HG02870 (cell line): ENCODE results near the gene GAGE12F.
"Not testable (repeated sequence)": the region's sequence is repeated elsewhere in the genome, so short reads cannot be mapped to it uniquely, and the experiment has no call there.

Experiments used
- ATAC-seq: cut with Tn5 transposase; IDR thresholded peaks from one replicate; pipeline ENCODE4 v1.9.1; 2021; ENCODE audit warnings: mild to moderate bottlenecking, moderate library complexity; ENCODE audit not compliant: unreplicated experiment

GAGE12F gene, protein sequence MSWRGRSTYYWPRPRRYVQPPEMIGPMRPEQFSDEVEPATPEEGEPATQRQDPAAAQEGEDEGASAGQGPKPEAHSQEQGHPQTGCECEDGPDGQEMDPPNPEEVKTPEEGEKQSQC

DNA sequence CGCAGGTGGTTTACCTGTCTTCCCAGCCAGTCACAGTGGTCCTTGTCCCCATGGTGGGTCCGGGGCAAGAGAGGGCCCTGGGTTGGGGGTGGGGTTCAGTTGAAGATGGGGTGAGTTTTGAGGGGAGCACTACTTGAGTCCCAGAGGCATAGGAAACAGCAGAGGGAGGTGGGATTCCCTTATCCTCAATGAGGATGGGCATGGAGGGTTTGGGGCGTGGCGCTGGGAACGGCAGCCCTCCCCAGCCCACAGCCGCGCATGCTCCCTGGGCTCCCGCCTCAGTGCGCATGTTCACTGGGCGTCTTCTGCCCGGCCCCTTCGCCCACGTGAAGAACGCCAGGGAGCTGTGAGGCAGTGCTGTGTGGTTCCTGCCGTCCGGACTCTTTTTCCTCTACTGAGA lies at the start of gene GAGE12F:
TSS of gene GAGE12F (plus strand) at position 301 of the 400 bp plus-strand sequence. CDS start 1,155 bp downstream, outside the sequence.
- not testable (repeated sequence) for ATAC-seq

DNA sequence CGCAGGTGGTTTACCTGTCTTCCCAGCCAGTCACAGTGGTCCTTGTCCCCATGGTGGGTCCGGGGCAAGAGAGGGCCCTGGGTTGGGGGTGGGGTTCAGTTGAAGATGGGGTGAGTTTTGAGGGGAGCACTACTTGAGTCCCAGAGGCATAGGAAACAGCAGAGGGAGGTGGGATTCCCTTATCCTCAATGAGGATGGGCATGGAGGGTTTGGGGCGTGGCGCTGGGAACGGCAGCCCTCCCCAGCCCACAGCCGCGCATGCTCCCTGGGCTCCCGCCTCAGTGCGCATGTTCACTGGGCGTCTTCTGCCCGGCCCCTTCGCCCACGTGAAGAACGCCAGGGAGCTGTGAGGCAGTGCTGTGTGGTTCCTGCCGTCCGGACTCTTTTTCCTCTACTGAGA lies 28.8 kb upstream of the GAGE12F start, which contains the start of gene GAGE12C:
TSS of gene GAGE12C (plus strand) at position 301 of the 400 bp plus-strand sequence. CDS start 1,155 bp downstream, outside the sequence.
- not testable (repeated sequence) for ATAC-seq

DNA sequence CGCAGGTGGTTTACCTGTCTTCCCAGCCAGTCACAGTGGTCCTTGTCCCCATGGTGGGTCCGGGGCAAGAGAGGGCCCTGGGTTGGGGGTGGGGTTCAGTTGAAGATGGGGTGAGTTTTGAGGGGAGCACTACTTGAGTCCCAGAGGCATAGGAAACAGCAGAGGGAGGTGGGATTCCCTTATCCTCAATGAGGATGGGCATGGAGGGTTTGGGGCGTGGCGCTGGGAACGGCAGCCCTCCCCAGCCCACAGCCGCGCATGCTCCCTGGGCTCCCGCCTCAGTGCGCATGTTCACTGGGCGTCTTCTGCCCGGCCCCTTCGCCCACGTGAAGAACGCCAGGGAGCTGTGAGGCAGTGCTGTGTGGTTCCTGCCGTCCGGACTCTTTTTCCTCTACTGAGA lies 19.2 kb upstream of the GAGE12F start, which contains the start of gene GAGE12D:
TSS of gene GAGE12D (plus strand) at position 301 of the 400 bp plus-strand sequence. CDS start 1,155 bp downstream, outside the sequence.
- ATAC-seq = not testable (repeated sequence)

DNA sequence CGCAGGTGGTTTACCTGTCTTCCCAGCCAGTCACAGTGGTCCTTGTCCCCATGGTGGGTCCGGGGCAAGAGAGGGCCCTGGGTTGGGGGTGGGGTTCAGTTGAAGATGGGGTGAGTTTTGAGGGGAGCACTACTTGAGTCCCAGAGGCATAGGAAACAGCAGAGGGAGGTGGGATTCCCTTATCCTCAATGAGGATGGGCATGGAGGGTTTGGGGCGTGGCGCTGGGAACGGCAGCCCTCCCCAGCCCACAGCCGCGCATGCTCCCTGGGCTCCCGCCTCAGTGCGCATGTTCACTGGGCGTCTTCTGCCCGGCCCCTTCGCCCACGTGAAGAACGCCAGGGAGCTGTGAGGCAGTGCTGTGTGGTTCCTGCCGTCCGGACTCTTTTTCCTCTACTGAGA lies 9.7 kb upstream of the GAGE12F start, which contains the start of gene GAGE12E:
TSS of gene GAGE12E (plus strand) at position 301 of the 400 bp plus-strand sequence. CDS start 1,155 bp downstream, outside the sequence.
- not testable (repeated sequence) for ATAC-seq

DNA sequence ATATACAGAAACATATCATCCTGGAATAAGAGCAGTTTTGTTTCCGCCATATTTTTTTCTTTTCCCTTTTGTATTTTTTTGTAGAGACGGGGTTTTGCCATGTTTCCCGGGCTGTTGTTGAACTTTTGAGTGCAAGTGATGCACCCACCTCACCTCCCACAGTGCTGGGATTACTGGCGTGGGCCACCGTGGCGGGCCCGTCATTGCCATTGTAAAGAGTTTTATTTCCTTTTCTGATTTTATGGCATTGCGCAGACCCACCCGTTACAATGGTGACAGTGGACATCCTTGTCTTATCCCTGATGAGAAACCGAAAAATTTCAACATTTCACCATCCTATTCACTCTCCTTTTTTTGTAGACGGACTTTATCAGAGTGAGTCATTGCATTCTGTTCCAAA lies 8.1 kb downstream of the GAGE12F start:
- not testable (repeated sequence) for ATAC-seq

DNA sequence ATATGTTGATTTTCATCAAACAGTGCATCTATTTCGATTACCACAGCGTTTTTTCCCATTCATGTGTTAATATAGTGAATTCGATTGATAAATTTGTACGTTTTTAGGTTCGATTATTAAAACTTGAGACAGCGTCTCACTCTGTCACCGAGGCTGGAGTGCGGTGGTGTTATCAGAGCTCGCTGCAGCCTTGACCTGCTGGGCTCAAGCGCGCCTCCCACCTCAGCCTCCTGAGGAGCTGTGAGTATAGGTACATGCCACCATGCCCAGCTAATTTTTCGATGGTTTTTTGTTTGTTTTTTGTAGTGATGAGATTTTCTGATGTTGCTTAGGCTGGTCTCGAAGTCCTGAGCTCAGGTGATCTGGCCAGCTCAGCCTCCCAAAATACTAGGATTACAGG lies 8.5 kb downstream of the GAGE12F start:
- ATAC-seq = not testable (repeated sequence)

DNA sequence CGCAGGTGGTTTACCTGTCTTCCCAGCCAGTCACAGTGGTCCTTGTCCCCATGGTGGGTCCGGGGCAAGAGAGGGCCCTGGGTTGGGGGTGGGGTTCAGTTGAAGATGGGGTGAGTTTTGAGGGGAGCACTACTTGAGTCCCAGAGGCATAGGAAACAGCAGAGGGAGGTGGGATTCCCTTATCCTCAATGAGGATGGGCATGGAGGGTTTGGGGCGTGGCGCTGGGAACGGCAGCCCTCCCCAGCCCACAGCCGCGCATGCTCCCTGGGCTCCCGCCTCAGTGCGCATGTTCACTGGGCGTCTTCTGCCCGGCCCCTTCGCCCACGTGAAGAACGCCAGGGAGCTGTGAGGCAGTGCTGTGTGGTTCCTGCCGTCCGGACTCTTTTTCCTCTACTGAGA lies 9.5 kb downstream of the GAGE12F start, which contains the start of gene GAGE12G:
TSS of gene GAGE12G (plus strand) at position 301 of the 400 bp plus-strand sequence. CDS start 1,155 bp downstream, outside the sequence.
- ATAC-seq = not testable (repeated sequence)

DNA sequence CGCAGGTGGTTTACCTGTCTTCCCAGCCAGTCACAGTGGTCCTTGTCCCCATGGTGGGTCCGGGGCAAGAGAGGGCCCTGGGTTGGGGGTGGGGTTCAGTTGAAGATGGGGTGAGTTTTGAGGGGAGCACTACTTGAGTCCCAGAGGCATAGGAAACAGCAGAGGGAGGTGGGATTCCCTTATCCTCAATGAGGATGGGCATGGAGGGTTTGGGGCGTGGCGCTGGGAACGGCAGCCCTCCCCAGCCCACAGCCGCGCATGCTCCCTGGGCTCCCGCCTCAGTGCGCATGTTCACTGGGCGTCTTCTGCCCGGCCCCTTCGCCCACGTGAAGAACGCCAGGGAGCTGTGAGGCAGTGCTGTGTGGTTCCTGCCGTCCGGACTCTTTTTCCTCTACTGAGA lies 19.0 kb downstream of the GAGE12F start, which contains the start of gene GAGE12H:
TSS of gene GAGE12H (plus strand) at position 301 of the 400 bp plus-strand sequence. CDS start 1,155 bp downstream, outside the sequence.
- ATAC-seq = not testable (repeated sequence)

DNA sequence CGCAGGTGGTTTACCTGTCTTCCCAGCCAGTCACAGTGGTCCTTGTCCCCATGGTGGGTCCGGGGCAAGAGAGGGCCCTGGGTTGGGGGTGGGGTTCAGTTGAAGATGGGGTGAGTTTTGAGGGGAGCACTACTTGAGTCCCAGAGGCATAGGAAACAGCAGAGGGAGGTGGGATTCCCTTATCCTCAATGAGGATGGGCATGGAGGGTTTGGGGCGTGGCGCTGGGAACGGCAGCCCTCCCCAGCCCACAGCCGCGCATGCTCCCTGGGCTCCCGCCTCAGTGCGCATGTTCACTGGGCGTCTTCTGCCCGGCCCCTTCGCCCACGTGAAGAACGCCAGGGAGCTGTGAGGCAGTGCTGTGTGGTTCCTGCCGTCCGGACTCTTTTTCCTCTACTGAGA lies 28.6 kb downstream of the GAGE12F start, which contains the start of gene GAGE2A:
TSS of gene GAGE2A (plus strand) at position 301 of the 400 bp plus-strand sequence. CDS start 1,155 bp downstream, outside the sequence.
- not testable (repeated sequence) for ATAC-seq

DNA sequence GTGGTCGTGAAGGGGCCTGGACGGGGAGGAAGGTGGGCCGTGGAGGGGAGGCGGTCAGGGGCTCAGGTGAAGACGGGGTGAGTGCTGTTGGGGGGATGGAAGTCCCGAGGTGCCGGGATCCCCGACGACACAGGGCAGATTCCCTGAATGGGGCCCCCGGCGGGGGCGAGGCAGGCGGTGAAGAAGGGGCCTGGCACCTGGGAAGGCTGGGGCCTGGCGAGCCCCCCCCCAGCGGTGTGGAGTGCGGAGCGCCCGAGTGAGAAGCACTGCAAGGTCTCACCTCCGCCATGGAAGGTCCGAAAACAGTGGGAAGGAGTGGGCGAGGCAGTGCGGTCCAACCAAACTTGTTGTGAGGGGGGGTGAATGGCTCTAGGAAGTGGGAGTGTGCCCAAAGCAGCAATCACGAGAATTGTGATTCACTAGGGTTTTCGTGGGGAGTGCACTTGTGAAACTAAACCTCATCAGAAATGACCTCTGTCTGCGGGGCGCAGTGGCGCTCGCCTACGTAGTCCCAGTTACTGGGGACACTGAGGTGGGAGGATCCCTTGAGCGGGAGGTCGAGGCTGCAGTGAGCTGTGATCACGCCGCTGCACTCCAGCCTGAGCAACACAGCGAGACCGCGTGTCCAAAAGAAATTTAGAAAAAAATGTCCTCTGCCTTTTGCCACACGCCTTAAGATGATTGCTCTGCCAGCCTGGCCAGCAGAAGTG lies 29.3 kb downstream of the GAGE12F start:
- ATAC-seq = not testable (repeated sequence)

DNA sequence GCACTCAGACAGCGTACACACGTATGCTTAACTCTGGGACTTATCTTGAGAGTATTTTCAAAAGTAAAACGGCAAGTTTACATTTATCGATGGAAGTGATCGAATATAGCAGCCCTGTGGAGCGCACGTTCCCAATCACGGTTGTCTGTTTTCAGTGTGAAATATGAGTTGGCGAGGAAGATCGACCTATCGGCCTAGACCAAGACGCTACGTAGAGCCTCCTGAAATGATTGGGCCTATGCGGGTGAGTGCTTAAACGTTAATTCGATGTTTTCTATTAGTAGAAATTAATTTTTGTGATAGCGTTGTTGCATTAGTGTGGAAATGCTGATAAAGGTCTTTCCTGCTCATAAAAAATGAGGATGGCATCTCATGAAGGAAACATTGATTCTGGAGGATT lies 29.8 kb downstream of the GAGE12F start:
- ATAC-seq = not testable (repeated sequence)

DNA sequence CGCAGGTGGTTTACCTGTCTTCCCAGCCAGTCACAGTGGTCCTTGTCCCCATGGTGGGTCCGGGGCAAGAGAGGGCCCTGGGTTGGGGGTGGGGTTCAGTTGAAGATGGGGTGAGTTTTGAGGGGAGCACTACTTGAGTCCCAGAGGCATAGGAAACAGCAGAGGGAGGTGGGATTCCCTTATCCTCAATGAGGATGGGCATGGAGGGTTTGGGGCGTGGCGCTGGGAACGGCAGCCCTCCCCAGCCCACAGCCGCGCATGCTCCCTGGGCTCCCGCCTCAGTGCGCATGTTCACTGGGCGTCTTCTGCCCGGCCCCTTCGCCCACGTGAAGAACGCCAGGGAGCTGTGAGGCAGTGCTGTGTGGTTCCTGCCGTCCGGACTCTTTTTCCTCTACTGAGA lies 38.1 kb downstream of the GAGE12F start, which contains the start of gene GAGE1:
TSS of gene GAGE1 (plus strand) at position 301 of the 400 bp plus-strand sequence. CDS start 1,155 bp downstream, outside the sequence.
- not testable (repeated sequence) for ATAC-seq

DNA sequence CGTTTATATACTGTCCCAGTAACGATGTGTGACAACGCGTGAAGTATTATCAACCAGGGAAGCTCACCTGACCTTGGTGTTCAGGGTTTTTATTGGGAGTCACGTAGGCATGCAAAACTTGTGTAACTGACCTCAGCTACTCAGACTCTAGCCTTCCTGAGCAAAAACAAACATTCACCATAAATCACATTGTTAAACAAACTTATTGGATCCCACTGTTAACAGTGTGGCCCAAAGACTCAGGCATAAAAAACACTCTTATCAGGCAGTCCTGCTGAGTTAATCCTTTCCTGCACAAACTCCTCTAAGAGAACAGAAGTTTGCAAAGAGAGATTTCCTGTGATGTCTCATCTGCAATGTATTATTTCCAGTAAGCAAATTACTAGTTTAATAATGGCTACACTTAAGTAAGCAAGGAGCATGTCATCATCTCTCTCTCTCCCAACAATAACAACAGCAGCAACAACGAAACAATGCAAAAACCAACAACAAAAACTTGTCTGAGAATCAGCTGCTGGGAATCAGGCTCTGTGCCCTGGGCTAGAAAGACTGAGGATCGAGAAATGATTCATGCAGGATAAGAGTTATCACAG lies 50.2 kb downstream of the GAGE12F start:
- no peak for ATAC-seq
